ENCODE data around the gene ABCA8.

The ABCA8 gene

GRCh38 chr17:68819465-68819864, 135.7 kb downstream of the ABCA8 start:
- no peaks in the 10 kb centered on the region for H3K27me3 ChIP-seq (ENCODE audit: low read length)
- H3K9me3 ChIP-seq (ENCODE audit: insufficient read depth, low read length), result no peaks in the 10 kb centered on the region
- no peak overlapping the region for H3K4me2 ChIP-seq (ENCODE audit: low read depth, low read length, poor library complexity, severe bottlenecking)
- H2AFZ ChIP-seq (ENCODE audit: low read depth, low read length, severe bottlenecking), result no peak overlapping the region
- H3K9ac ChIP-seq (ENCODE audit: low read length), result no peak overlapping the region
- no peaks in the 10 kb centered on the region for H3K79me2 ChIP-seq (ENCODE audit: insufficient read depth, low read length)
- H3K27ac ChIP-seq (ENCODE audit: low read depth, low read length), result no peak overlapping the region
- TF ChIP-seq EZH2phosphoT487 (conservative IDR thresholded peaks at IDR 0.05; ENCODE audit: low read length), result no peak
- TF ChIP-seq, protein P1, sequence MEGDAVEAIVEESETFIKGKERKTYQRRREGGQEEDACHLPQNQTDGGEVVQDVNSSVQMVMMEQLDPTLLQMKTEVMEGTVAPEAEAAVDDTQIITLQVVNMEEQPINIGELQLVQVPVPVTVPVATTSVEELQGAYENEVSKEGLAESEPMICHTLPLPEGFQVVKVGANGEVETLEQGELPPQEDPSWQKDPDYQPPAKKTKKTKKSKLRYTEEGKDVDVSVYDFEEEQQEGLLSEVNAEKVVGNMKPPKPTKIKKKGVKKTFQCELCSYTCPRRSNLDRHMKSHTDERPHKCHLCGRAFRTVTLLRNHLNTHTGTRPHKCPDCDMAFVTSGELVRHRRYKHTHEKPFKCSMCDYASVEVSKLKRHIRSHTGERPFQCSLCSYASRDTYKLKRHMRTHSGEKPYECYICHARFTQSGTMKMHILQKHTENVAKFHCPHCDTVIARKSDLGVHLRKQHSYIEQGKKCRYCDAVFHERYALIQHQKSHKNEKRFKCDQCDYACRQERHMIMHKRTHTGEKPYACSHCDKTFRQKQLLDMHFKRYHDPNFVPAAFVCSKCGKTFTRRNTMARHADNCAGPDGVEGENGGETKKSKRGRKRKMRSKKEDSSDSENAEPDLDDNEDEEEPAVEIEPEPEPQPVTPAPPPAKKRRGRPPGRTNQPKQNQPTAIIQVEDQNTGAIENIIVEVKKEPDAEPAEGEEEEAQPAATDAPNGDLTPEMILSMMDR (IDR thresholded peaks at IDR 0.05; ENCODE audit: insufficient read depth, low read length, poor library complexity, severe bottlenecking), result no peak
- no peaks in the 10 kb centered on the region for H3K36me3 ChIP-seq (ENCODE audit: low read length)
- H3K9me2 ChIP-seq (replicated peaks; ENCODE audit: insufficient read depth, low read length), result no peaks in the 10 kb centered on the region
- no peak overlapping the region for H3K4me3 ChIP-seq (ENCODE audit: insufficient read depth, low read length, poor library complexity, severe bottlenecking)
- no peaks in the 10 kb centered on the region for H3F3A ChIP-seq (ENCODE audit: insufficient read depth)
- H4K20me1 ChIP-seq (ENCODE audit: low read depth, low read length), result no peaks in the 10 kb centered on the region

Measured in SU-DHL-6 (cell line).